AG20443 (cell line): ENCODE measurements around the gene BCAT1.
"Not testable (repeated sequence)": the region's sequence is repeated elsewhere in the genome, so short reads cannot be mapped to it uniquely, and the experiment has no call there.

Experiments used
- DNase-seq: peaks from one replicate; pipeline ENCODE4 v3.0.0; 2012; ENCODE audit warnings: low spot score, mixed read lengths

BCAT1 gene

GRCh38 chr12:24899503-24900075, 49.3 kb downstream of the BCAT1 start:
- DNase-seq, result no peak

- no peak for DNase-seq
Measured at GRCh38 chr12:24898606-24899005, 50.3 kb downstream of the BCAT1 start.

- DNase-seq, result no peak
Measured at GRCh38 chr12:24898185-24898584, 50.7 kb downstream of the BCAT1 start.

- DNase-seq, result no peak
Measured at GRCh38 chr12:24896171-24896570, 52.7 kb downstream of the BCAT1 start.

DNA sequence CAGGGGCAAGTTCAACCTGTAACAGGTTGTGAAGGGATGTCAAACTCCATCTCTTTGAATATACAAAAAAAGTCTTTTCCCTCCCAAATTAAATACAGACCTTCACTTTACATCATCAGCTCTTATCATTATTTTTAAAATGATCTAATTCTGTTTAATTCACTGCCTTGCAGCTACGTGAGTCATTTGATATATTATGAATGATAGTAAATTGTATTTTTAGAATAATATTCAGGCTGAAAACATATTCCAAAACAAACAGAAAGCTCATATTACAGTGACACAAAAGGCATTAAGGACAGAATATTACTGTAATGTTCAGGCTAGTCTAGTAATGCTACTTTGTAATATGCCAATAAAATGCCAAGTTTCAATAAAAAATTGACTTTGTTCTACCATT, 53.3 kb downstream of the BCAT1 start:
- DNase-seq, result no peak

DNA sequence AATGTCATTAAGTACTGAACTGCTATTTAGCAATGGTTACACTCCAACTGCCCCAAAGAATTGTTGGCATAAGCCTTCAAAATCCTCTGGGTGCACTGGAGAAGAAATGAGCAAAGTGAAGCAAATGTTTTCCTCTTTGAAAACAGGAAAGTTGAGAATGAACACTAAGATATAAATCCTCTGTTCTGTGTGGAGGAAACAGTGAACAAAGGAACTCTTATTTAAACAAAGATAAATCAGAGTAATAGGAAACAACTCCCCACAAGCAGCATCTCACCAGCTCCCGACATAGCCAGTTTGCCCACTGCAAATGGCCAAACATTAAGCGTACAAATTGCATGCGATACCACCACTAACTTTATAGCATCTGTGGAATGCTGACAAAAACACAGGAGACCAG, 54.0 kb downstream of the BCAT1 start:
- no peak for DNase-seq

- DNase-seq, result no peak
Measured at GRCh38 chr12:24890048-24890803, 58.7 kb downstream of the BCAT1 start.

DNA sequence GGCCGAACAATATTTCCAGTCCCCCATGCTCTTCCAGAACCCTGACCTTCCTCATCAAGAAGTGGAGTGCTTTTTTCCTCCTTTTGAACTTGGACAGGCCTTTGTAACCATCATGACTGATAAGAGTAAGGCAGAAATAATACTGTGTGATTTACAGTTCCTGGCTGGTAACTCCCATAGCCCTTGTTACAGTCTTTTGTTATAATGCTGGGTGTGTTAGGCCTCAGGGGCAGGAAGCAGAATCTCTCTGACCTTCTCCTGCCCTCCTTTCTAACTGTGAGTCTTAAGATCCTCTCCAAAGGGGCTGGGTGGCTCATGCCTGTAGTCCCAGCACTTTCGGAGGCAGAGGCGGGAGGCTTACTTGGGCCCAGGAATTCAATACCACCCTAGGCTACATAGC, 59.5 kb downstream of the BCAT1 start:
- no peak for DNase-seq

DNA sequence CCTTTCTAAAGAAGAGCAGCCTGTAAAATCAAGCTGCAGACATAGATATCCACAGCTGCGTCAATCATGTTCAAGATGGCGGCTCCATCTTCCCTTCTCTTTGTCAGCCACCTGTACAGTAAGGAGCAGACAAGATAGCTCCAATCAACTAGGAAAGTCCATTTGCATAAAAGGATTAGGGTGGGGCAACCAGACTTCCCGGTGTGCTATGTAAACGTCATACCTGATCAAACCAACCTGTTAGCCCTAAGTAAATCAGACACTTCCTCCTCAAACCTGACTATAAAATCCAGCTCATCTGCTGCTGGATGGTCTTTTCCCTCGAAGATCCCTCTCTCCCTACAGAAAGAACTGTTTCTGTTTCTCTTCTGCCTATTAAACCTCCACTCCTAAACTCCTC, 60.1 kb downstream of the BCAT1 start:
- DNase-seq, result no peak

DNA sequence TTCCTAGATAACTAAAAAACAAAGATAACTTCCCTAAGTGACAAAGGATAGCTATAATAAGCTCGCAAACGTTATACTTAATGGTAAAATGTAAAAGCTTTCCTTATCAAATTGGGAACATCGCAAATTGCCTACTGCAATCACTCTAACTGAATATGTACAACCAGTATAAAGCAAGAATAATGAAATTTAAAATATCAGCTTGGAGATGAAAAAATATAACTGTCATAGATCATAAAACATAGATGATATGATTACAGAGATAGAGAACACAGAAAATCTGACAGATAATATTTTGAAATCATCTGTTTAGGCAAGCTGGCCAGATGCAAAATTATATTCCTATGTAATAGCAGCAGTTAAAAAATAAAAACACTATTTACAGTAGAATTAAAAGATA, 64.0 kb downstream of the BCAT1 start:
- DNase-seq, result no peak

DNA sequence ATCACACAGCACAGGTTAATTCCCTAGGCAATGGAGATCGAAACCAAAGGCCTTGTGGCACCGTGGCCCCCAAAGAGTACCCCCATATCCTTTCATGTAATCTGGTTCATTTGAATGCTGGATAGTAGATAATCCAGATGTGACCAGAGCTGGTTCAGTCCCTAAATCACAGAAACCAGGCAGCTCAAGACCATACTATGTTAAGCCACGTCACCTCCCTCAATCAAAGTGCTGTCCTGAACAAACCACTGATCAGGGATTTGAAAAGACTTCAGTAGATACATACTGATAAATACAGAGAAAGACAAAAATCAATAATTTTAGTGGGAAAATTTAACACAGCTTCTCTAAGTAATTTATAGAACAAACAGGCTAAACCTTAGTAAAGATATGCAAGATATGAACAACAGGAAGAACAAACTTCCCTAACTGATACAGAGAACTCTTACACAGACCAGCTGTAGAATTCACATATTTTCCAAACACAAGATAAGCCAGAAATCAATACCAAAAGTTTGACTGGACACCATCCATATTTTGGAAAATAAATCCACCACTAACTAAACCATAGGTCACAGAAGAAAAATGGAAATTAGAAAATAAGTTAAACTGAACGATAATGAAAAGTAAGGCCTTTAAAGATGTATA, 67.1 kb downstream of the BCAT1 start:
- DNase-seq, result no peak

DNA sequence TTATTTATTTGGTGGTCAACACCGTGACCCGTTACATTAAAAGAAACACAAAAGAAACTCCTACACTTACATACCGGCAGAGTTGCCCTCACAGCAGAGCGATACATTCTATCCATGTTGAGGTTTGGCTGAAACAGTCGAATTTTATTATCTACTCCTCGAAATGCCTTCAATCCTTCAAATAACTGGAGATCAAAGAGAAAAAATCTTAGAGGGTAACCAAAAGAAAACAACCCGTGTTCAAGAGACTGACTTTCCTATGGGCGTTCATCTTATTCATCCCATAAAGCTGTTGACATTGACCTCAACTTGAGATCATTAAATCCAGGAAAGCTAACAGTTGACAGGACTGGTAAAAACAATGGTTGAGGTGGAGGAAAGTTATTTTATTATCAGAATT, 67.7 kb downstream of the BCAT1 start:
- no peak for DNase-seq

GRCh38 chr12:24880732-24881131, 68.2 kb downstream of the BCAT1 start:
- DNase-seq, result no peak

- peak; percentile 29 for DNase-seq
Measured at GRCh38 chr12:24879644-24880043, 69.3 kb downstream of the BCAT1 start.

DNA sequence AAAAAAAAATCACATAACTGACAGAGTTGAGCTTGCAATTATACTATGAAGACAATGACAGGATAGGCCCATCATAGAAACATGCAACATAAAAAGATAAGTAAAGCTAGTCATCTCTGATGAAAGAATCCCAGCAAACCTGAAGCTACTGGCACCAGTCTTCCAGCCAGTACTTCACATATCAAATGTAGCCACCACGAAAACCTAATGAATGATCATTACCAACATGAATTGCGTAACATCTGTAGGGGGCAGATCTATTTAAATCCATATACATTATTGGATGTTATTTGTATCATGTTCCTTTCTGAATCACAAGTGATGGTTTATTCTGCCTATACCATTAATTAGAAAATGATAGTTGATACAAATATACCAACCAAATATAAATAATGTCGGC, 73.9 kb downstream of the BCAT1 start:
- DNase-seq, result no peak

DNA sequence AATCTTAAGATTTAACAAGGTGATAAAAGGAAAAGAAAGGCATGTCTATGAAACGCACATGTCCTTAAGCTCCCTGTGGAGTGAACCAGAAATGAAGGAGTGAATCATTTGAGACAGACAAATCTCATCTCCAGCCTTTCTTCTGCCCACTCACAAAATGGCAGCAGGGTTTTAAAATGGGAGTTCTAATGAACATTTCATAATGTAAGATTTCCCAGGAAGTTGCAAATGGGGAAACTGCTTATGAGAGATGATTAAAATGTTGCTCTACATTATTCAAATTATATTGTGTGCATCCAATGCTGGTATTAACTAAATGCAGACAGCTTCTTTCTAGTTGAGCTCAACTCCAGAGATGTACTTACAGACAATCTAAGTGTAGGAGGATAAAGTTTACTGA, 76.7 kb downstream of the BCAT1 start:
- DNase-seq, result no peak

DNA sequence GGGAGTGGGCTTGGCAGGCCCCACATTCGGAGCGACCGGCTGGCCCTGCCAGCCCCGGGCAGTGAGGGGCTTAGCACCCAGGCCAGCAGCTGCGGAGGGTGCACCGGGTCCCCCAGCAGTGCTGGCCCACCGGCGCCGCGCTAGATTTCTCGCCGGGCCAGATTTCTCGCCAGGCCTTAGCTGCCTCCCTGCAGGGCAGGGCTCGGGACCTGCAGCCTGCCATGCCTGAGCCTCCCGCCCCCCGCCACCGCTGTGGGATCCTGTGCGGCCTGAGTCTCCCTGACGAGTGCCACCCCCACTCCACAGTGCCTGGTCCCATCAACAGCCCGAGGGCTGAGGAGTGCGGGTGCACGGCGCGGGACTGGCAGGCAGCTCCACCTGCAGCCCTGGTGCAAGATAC, 82.8 kb downstream of the BCAT1 start:
- not testable (repeated sequence) for DNase-seq

DNA sequence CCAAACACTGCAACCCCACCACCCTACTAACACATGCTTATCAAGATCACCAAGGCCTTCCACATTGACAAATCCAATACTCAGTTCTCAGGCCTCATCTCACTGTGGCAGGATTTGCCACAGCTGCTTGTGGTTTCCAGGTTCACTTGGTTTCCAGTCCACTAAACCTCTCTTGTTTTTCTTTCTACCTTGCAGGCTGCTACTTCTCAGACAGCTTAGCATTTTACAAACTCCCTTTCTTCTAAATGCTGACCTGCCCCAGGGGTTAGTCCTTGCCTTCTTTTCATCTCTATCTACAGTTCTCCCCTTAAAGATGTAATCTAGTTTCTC, 84.1 kb downstream of the BCAT1 start:
- DNase-seq, result peak; percentile 20

DNA sequence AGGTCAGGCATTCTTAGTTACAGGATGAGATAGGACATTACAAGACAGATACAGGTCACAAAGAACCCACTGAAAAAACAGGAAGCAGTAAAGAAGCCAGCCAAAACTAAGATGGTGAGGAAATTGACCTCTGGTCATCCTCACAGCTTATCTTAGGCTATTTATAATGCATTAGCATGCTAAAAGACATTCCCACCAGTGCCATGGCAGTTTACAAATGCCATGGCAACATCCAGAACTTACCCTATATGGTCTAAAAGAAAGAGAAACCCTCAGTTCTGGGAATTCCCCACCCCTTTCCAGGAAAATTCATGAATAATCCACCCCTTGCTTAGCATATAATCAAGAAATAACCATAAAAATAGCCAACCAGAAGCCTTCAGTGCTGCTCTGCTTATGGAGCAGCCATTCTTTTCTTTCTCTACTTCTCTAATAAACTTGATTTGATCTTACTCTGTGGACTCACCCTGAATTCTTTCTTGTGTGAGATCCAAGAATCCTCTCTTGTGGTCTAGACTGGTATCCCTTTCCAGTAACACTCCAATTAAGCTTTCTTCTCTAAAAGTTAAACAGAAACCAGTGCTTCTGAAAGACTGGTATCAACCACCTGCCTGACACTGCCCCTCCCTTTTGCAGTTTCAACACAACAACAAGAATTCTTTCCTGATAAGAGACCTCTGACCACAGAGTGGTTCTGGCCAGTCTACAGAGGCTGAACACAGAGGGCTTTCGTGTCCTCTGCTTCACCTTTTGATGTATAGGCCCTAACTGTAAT, 86.9 kb downstream of the BCAT1 start:
- DNase-seq, result no peak

- DNase-seq, result no peak
Measured at GRCh38 chr12:24860546-24860945, 88.4 kb downstream of the BCAT1 start.

GRCh38 chr12:24856541-24856940, 92.4 kb downstream of the BCAT1 start:
- no peak for DNase-seq

DNA sequence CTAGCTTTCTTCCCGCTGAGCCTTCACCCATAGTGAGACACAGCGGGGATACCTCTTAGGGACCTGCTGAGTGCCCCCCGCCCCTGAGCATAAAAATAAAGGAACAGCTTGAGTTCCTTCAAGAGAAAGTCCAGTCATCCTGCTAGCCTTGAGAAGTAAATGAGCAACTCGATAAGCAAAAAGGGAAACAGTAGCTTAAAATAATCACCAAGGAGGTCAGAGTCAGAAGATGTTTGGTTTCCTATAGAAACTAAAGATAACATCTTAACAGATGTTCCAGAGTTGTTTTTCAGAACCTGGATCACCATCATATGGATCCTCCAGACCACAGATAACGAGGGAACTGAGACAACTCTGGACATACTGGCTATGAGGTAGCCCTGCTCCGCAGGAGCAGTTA, 94.0 kb downstream of the BCAT1 start:
- no peak for DNase-seq

GRCh38 chr12:24854017-24854416, 94.9 kb downstream of the BCAT1 start:
- no peak for DNase-seq
